Uterus (tissue), 4 donors: ENCODE measurements around the gene TSC22D2. TPM values are rescaled to one million over a fixed set of nuclear protein-coding genes. Genes with fewer than 3 reads are reported as not detected.
"Not testable (repeated sequence)": the region's sequence is repeated elsewhere in the genome, so short reads cannot be mapped to it uniquely, and the experiment has no call there.

Source experiments
- DNase-seq, 2 donors: peaks; one replicate each; pipeline ENCODE4 v3.0.0-alpha.2; 2019 to 2020
- H3K27ac ChIP-seq, 2 donors: fragments of 200-600 bp; sonication (generic); 1 replicate in 1 of 2; 2 replicates in 1 of 2; pipeline ENCODE4 v1.5.1; 2016 to 2018
- H3K27me3 ChIP-seq, 2 donors: fragments of 200-600 bp; sonication (generic); one replicate each; pipeline ENCODE4 v1.5.1; 2018 to 2019; ENCODE audit warnings: control low read depth in 1 of 2
- H3K36me3 ChIP-seq, 2 donors: fragments of 200-600 bp; sonication (generic); one replicate each; pipeline ENCODE4 v1.5.1; 2019; ENCODE audit warnings: control low read depth in 1 of 2
- H3K4me1 ChIP-seq, 2 donors: fragments of 200-600 bp; sonication (generic); one replicate each; pipeline ENCODE4 v1.5.1; 2018 to 2019; ENCODE audit warnings: control low read depth in 1 of 2
- H3K4me3 ChIP-seq, 2 donors: fragments of 200-600 bp; sonication (generic); 1 replicate in 1 of 2; 2 replicates in 1 of 2; pipeline ENCODE4 v1.5.1; 2018 to 2019; ENCODE audit warnings: mild to moderate bottlenecking in 1 of 2
- H3K9me3 ChIP-seq, 2 donors: fragments of 200-600 bp; sonication (generic); one replicate each; pipeline ENCODE4 v1.5.1; 2019; ENCODE audit warnings: control low read depth in 1 of 2
- POLR2A ChIP-seq, 2 donors: fragments of 450-650 bp; IDR thresholded peaks; one replicate each; pipeline ENCODE4 v1.6.1; 2016; ENCODE audit warnings: antibody characterized with exemption in 2 of 2, mild to moderate bottlenecking in 1 of 2, moderate library complexity in 1 of 2
- intact Hi-C: fragments of 100-400 bp; cut with DNase I; formaldehyde crosslinking; loops from one replicate; pipeline ENCODE4 v1.15.1; 2023; ENCODE audit warnings: low total_unique reads
- total RNA-seq, 4 donors: library from RNA; depleted of rRNA in 3 of 4; stranded (reverse); fragments of >200 nt in 3 of 4; gene quantifications; one replicate each; pipeline versions ENCODE4 v1.1.0 to v1.2.4, GENCODE V29; 2014 to 2023
- TF ChIP-seq, protein P1 (sequence below), 4 experiments: fragments of 200-600 bp in 2 of 4; fragments of 450-650 bp in 2 of 4; sonication (generic) in 2 of 4; IDR thresholded peaks; one replicate each; pipeline ENCODE4 v1.5.1; 2016 to 2019; ENCODE audit warnings: antibody characterized with exemption in 4 of 4, mild to moderate bottlenecking in 2 of 4, moderate library complexity in 1 of 4
- donor health status: DM: yes; HTN: yes; CAD: no.

The TSC22D2 gene
- total RNA-seq, 4 donors from 2014 or later: 11.8 to 60.5 (median 23.6) TPM

DNA sequence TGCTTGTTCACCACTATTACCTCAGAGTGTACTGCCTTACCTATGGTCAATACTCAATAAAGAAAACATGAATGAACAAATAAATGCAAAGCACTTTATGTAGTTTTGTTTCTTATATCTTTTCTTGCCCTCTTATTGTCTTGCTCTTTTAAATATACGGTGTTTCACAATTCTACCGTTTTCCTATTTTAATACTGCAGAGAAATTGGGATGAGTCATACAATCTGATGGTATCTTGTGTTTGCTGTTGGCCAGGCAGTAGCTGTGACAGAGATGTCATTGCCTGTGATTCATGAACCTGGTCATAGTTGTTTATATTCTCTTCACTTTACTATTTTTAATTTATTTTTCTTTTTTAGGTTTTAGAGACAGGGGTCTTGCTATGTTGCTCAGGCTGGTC is 89.9 kb downstream of the TSC22D2 start:
- no peak for DNase-seq
- no peak for TF ChIP-seq POLR2A (IDR thresholded peaks at IDR 0.05)
- TF ChIP-seq, protein P1, sequence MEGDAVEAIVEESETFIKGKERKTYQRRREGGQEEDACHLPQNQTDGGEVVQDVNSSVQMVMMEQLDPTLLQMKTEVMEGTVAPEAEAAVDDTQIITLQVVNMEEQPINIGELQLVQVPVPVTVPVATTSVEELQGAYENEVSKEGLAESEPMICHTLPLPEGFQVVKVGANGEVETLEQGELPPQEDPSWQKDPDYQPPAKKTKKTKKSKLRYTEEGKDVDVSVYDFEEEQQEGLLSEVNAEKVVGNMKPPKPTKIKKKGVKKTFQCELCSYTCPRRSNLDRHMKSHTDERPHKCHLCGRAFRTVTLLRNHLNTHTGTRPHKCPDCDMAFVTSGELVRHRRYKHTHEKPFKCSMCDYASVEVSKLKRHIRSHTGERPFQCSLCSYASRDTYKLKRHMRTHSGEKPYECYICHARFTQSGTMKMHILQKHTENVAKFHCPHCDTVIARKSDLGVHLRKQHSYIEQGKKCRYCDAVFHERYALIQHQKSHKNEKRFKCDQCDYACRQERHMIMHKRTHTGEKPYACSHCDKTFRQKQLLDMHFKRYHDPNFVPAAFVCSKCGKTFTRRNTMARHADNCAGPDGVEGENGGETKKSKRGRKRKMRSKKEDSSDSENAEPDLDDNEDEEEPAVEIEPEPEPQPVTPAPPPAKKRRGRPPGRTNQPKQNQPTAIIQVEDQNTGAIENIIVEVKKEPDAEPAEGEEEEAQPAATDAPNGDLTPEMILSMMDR (IDR thresholded peaks at IDR 0.05): no peak
- Histone ChIP-seq H3K27me3 (no peaks in the 10 kb centered on the region), H3K27ac (no peak overlapping the region), H3K9me3 (no peaks in the 10 kb centered on the region), H3K36me3 (no peaks in the 10 kb centered on the region), H3K4me1 (no peaks in the 10 kb centered on the region), H3K4me3 (no peak overlapping the region)
- intact Hi-C loops: loop anchor here (5.0 kb wide), 1 partner anchor 211 kb away; no protein-coding TSS in a partner anchor

DNA sequence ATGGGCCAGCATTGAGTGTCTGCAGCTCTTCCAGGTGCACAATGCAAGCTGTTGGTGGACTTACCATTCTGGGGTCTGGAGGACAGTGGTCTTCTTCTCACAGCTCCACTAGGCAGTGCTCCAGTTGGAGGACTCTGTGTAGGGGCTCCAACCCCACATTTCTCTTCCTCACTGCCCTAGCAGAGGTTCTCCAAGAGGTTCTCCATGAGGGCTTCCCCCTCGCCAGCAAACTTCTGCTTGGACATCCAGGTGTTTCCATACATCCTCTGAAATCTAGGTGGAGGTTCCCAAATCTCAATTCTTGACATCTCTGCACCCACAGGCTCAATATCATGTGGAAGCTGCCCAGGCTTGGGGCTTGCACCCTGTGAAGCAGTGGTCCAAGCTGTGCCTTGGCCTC is 92.9 kb downstream of the TSC22D2 start:
- intact Hi-C loops, H3K27ac ChIP-seq, H3K9me3 ChIP-seq, H3K4me3 ChIP-seq, H3K36me3 ChIP-seq, DNase-seq, H3K27me3 ChIP-seq, H3K4me1 ChIP-seq: not testable (repeated sequence)

DNA sequence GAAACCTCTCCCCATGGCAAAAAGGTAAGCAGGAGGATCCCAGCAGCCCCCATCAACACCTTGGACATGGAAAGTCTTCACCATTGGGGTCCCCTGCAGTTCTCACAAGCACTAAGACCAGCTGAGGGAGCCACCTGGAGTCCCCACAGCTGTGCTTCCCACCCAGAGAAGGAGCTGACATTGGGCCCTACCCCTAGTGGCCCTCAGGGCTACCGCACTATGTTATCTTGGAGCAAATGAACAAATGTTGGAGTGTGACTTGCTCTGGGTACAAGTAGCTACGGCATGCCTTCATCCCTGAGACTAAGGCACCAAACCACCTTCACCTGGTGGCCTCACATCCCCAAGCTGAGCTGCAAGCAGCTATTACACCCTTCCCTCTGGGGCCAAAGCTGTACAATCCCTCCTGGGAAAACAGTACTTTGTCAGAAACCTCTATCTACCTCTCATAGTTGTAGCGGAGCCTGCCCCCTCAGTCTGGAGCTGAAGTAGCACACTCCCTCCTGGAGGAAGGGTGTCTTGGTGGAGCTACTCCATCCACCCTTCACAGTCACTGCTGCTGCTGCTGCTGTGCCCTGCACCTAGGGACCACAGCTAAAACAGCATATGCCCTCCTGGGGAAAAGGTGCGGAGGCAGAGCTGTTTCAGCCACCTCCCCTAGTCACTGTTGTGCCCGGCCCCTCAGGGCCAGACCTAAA is 95.5 kb downstream of the TSC22D2 start:
- Histone ChIP-seq H3K27ac (no peak overlapping the region), H3K4me1 (no peaks in the 10 kb centered on the region), H3K36me3 (no peaks in the 10 kb centered on the region), H3K4me3 (no peak overlapping the region), H3K27me3 (no peaks in the 10 kb centered on the region), H3K9me3 (no peaks in the 10 kb centered on the region)
- no peak for DNase-seq
- intact Hi-C loops: no loop called here
- TF ChIP-seq POLR2A (IDR thresholded peaks at IDR 0.05): no peak
- TF ChIP-seq, protein P1 (IDR thresholded peaks at IDR 0.05): no peak

DNA sequence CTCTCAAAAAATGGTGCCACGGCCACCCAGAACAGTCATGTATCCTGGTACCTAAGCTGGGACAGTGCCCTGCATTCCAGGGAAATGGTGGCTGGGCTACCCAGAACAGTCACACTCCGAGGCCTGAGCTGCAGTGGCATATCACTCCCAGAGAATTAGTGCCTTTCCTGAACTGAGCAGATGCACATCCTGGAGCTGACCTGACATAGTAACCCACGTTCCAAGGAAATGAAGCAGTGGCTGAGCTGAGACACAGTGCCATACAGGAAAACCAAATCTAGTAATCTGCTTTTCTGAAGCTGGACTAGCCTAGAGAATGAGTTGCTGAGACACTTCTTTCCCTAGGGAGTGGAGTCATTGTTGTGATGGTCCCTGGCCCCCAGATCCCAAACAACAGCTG is 96.4 kb downstream of the TSC22D2 start:
- Histone ChIP-seq H3K4me1 (no peaks in the 10 kb centered on the region), H3K27me3 (no peaks in the 10 kb centered on the region), H3K4me3 (no peak overlapping the region), H3K9me3 (no peaks in the 10 kb centered on the region), H3K27ac (no peak overlapping the region), H3K36me3 (no peaks in the 10 kb centered on the region)
- TF ChIP-seq, protein P1 (IDR thresholded peaks at IDR 0.05): no peak
- no peak for DNase-seq
- intact Hi-C loops: no loop called here

DNA sequence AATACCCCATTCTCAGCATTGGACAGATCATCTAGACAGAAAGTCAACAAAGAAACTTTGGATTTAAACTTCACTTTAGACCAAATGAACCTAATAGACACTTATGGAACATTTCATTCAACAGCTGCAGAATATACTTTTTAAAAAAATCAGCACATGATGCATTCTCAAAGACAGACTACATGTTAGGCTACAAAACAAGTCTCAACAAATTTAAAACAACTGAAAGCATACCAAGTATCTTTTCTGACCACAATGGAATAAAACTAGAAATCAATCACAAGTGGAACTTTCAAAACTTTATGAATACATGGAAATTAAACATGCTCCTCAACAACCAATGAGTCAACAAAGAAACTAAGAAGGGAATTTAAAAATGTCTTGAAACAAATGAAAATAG is 100.3 kb downstream of the TSC22D2 start:
- TF ChIP-seq, protein P1 (IDR thresholded peaks at IDR 0.05): no peak
- TF ChIP-seq POLR2A (IDR thresholded peaks at IDR 0.05): no peak
- intact Hi-C loops: no loop called here
- H3K9me3 ChIP-seq: no peaks in the 10 kb centered on the region
- no peaks in the 10 kb centered on the region for H3K27me3 ChIP-seq
- H3K27ac ChIP-seq: no peak overlapping the region
- no peaks in the 10 kb centered on the region for H3K36me3 ChIP-seq
- H3K4me1 ChIP-seq: no peaks in the 10 kb centered on the region
- no peak for DNase-seq
- H3K4me3 ChIP-seq: no peak overlapping the region

DNA sequence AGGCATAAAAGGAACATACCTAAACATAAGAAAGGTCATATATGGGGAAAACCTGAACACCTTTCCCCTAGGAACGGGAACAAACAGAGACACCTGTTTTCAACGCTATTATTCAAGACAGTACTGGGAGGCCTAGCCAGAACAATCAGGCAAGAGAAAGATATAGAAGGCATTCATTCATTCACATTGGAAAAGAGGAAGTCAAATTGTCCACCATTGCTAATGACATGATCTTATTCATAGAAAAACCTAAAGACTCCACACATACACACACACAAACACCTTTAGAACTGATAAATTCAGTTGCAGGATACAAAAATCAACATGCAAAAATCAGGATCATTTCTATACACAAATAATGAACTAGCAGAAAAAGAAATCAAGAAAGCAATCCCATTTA is 101.7 kb downstream of the TSC22D2 start:
- no peak for DNase-seq
- Histone ChIP-seq H3K27ac (no peak overlapping the region), H3K4me3 (no peak overlapping the region), H3K27me3 (no peaks in the 10 kb centered on the region), H3K9me3 (no peaks in the 10 kb centered on the region), H3K4me1 (no peaks in the 10 kb centered on the region), H3K36me3 (no peaks in the 10 kb centered on the region)
- intact Hi-C loops: no loop called here
- no peak for TF ChIP-seq POLR2A (IDR thresholded peaks at IDR 0.05)
- TF ChIP-seq, protein P1 (IDR thresholded peaks at IDR 0.05): no peak
